H9 (cell line): Measurements from ENCODE around the gene TBRG1. TPM values are rescaled to one million over a fixed set of nuclear protein-coding genes. Genes with fewer than 3 reads are reported as not detected.

Experiments used
- DNase-seq: peaks from one replicate; pipeline ENCODE4 v3.0.0-alpha.2; 2017
- H2AFZ ChIP-seq: one replicate; pipeline ENCODE4 v1.6.1; 2013; ENCODE audit warnings: mild to moderate bottlenecking, low read length, control low read depth, moderate library complexity
- H2AK5ac ChIP-seq: 2 replicates; pipeline ENCODE4 v1.6.1; 2013; ENCODE audit warnings: low read length, control low read depth, mixed read lengths; ENCODE audit not compliant: insufficient read length
- H2BK120ac ChIP-seq: one replicate; pipeline ENCODE4 v1.6.1; 2013; ENCODE audit warnings: low read depth, mild to moderate bottlenecking, low read length, control low read depth, inconsistent platforms; ENCODE audit not compliant: poor library complexity, severe bottlenecking
- H2BK12ac ChIP-seq: 2 replicates; pipeline ENCODE4 v1.6.1; 2013; ENCODE audit warnings: low read length, control low read depth, mixed read lengths, low read depth; ENCODE audit not compliant: insufficient read length
- H2BK15ac ChIP-seq: 2 replicates; pipeline ENCODE4 v1.6.1; 2013; ENCODE audit warnings: low read depth, low read length, control low read depth
- H2BK20ac ChIP-seq: one replicate; pipeline ENCODE4 v1.6.1; 2013; ENCODE audit warnings: low read depth, mild to moderate bottlenecking, low read length, control low read depth, inconsistent platforms; ENCODE audit not compliant: poor library complexity, severe bottlenecking
- H2BK5ac ChIP-seq: 2 replicates; pipeline ENCODE4 v1.6.1; 2013; ENCODE audit warnings: low read length, control low read depth, mixed read lengths; ENCODE audit not compliant: insufficient read length
- H3K14ac ChIP-seq: 2 replicates; pipeline ENCODE4 v1.6.1; 2013; ENCODE audit warnings: low read length, control low read depth; ENCODE audit not compliant: insufficient read depth
- H3K18ac ChIP-seq: 2 replicates; pipeline ENCODE4 v1.6.1; 2013; ENCODE audit warnings: low read depth, mild to moderate bottlenecking, mixed read lengths, low read length, control low read depth; ENCODE audit not compliant: insufficient read length
- H3K23ac ChIP-seq: 2 replicates; pipeline ENCODE4 v1.6.1; 2013; ENCODE audit warnings: low read length, control low read depth, mixed read lengths, low read depth; ENCODE audit not compliant: insufficient read length
- H3K23me2 ChIP-seq: 2 replicates; pipeline ENCODE4 v1.6.1; 2013; ENCODE audit warnings: low read depth, mild to moderate bottlenecking, mixed read lengths, low read length, control low read depth; ENCODE audit not compliant: insufficient read length, poor library complexity, severe bottlenecking
- H3K27ac ChIP-seq: 2 replicates; pipeline ENCODE4 v1.5.1; 2013; ENCODE audit warnings: low read length, control low read depth, mixed read lengths, low read depth; ENCODE audit not compliant: insufficient read length
- H3K27me3 ChIP-seq: 2 replicates; pipeline ENCODE4 v1.6.1; 2013; ENCODE audit warnings: low read length, control low read depth, inconsistent platforms; ENCODE audit not compliant: insufficient read depth
- H3K4ac ChIP-seq: 2 replicates; pipeline ENCODE4 v1.6.1; 2013; ENCODE audit warnings: low read depth, mild to moderate bottlenecking, control low read depth, inconsistent platforms, low read length, moderate library complexity
- H3K4me1 ChIP-seq: 2 replicates; pipeline ENCODE4 v1.6.1; 2013; ENCODE audit warnings: low read length, control low read depth, inconsistent platforms; ENCODE audit not compliant: insufficient read depth
- H3K4me2 ChIP-seq: 2 replicates; pipeline ENCODE4 v1.6.1; 2013; ENCODE audit warnings: low read length, control low read depth, mixed read lengths; ENCODE audit not compliant: insufficient read length, insufficient read depth
- H3K56ac ChIP-seq: 2 replicates; pipeline ENCODE4 v1.6.1; 2013; ENCODE audit warnings: low read depth, mild to moderate bottlenecking, mixed read lengths, low read length, control low read depth; ENCODE audit not compliant: insufficient read length
- H3K79me1 ChIP-seq: 2 replicates; pipeline ENCODE4 v1.6.1; 2013; ENCODE audit warnings: low read depth, mild to moderate bottlenecking, moderate library complexity, low read length, control low read depth, inconsistent platforms; ENCODE audit not compliant: insufficient read depth, poor library complexity, severe bottlenecking
- H3K79me2 ChIP-seq: 2 replicates; pipeline ENCODE4 v1.6.1; 2013; ENCODE audit warnings: low read length, control low read depth, inconsistent platforms; ENCODE audit not compliant: insufficient read depth
- H3K9ac ChIP-seq: 2 replicates; pipeline ENCODE4 v1.6.1; 2013; ENCODE audit warnings: low read length, control low read depth, mixed read lengths; ENCODE audit not compliant: insufficient read length; ENCODE audit errors: extremely low read depth
- H3K9me3 ChIP-seq: one replicate; pipeline ENCODE4 v1.6.1; 2013; ENCODE audit warnings: low read depth, low read length, inconsistent platforms; ENCODE audit not compliant: control insufficient read depth
- H3T11ph ChIP-seq: one replicate; pipeline ENCODE4 v1.6.1; 2013; ENCODE audit warnings: mild to moderate bottlenecking, low read length, control low read depth, inconsistent platforms
- H4K20me1 ChIP-seq: one replicate; pipeline ENCODE4 v1.6.1; 2013; ENCODE audit not compliant: control insufficient read depth, insufficient read length, insufficient read depth
- H4K5ac ChIP-seq: 2 replicates; pipeline ENCODE4 v1.6.1; 2013; ENCODE audit warnings: low read depth, mild to moderate bottlenecking, mixed read lengths, low read length, control low read depth; ENCODE audit not compliant: insufficient read length
- H4K8ac ChIP-seq: replicated peaks from 2 replicates; pipeline ENCODE4 v1.6.1; 2013; ENCODE audit warnings: low read length, control low read depth, mixed read lengths, low read depth; ENCODE audit not compliant: insufficient read length
- H4K91ac ChIP-seq: 2 replicates; pipeline ENCODE4 v1.6.1; 2013; ENCODE audit warnings: low read depth, mild to moderate bottlenecking, moderate library complexity, mixed read lengths, low read length, control low read depth; ENCODE audit not compliant: insufficient read length
- H3K27ac Mint-ChIP-seq, 3 experiments: 2 replicates in 2 of 3; 3 replicates in 1 of 3; pipeline ENCODE4 v1.8.0; 2020 to 2021; ENCODE audit warnings: mixed read lengths in 3 of 3, mild to moderate bottlenecking in 1 of 3, moderate library complexity in 1 of 3
- H3K27me3 Mint-ChIP-seq: 2 replicates; pipeline ENCODE4 v1.8.0; 2021; ENCODE audit warnings: low read depth, mild to moderate bottlenecking, moderate library complexity, mixed read lengths
- H3K36me3 Mint-ChIP-seq, 3 experiments: 2 replicates in 2 of 3; 3 replicates in 1 of 3; pipeline ENCODE4 v1.8.0; 2020 to 2021; ENCODE audit warnings: low read depth in 3 of 3, mixed read lengths in 3 of 3; ENCODE audit not compliant: insufficient read depth in 1 of 3
- H3K4me1 Mint-ChIP-seq, 2 experiments: 2 replicates each; pipeline ENCODE4 v1.8.0; 2020; ENCODE audit warnings: mixed read lengths in 2 of 2
- H3K4me3 Mint-ChIP-seq, 2 experiments: 2 replicates in 1 of 2; 3 replicates in 1 of 2; pipeline ENCODE4 v1.8.0; 2020 to 2021; ENCODE audit warnings: mild to moderate bottlenecking in 2 of 2, mixed read lengths in 2 of 2, moderate library complexity in 1 of 2
- H3K9me3 Mint-ChIP-seq, 2 experiments: 2 replicates in 1 of 2; 3 replicates in 1 of 2; pipeline ENCODE4 v1.8.0; 2020; ENCODE audit warnings: mild to moderate bottlenecking in 2 of 2, mixed read lengths in 2 of 2, moderate library complexity in 1 of 2
- WGBS: extraction: QIAGEN DNeasy Blood & Tissue Kit; methylation state at CpG from one replicate; pipeline ENCODE4 v1.1.7; 2013; ENCODE audit warnings: missing lambda C conversion rate, low lambda C conversion rate, mixed read lengths; ENCODE audit not compliant: insufficient read length; ENCODE audit errors: extremely low coverage; 5-methylcytosine and 5-hydroxymethylcytosine counted together
- total RNA-seq: library from RNA; stranded (reverse); gene quantifications from 2 replicates; pipeline ENCODE4 v1.2.1, GENCODE V29; 2021
- TF ChIP-seq, protein P1 (sequence below): fragments of 200-600 bp; sonication (generic); conservative IDR thresholded peaks from 3 replicates; pipeline ENCODE4 v1.8.0; 2021; ENCODE audit warnings: antibody characterized with exemption, mild to moderate bottlenecking

Gene TBRG1
- total RNA-seq, 1 experiment from 2014 or later, result 23.9 TPM

DNA sequence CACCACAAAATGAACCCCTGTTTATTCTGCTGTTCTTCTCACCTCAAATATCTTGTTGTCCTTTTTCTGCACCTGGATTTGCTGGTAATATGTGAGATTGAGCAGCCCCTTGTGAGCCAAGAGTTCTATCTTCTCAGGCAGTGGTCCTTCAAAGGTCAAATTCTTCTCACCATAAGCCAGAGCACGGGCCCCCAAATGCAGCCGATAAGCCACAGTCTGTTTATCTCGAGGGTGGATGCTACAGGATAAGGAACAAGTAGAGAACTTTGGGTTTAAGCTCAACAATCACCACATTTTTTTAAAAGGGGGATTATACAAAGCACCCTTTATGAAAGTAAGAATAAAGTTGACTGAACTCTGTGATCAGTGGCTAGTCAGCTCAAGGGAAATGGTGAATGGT lies 15.8 kb downstream of the TBRG1 start:
- Mint-ChIP-seq H3K27ac (peak overlapping the region in 1 of 3 experiments; percentile 41; a peak in 1 of 7 replicates), H3K36me3 (peaks cover 2 to 55% (median 25%) of the 10 kb centered on the region in 3 experiments; a peak in 6 of 7 replicates), H3K4me3 (no peak overlapping the region), H3K9me3 (peaks cover 0 to 3% of the 10 kb centered on the region in 2 experiments; a peak in 1 of 5 replicates), H3K4me1 (peaks cover 3 to 6% of the 10 kb centered on the region in 2 experiments), H3K27me3 (no peaks in the 10 kb centered on the region)
- Histone ChIP-seq H3K14ac (no peak overlapping the region), H4K8ac (no peak overlapping the region), H2AFZ (no peak overlapping the region), H3K27me3 (no peaks in the 10 kb centered on the region), H3K27ac (no peak overlapping the region), H3K56ac (no peak overlapping the region), H2BK5ac (no peak overlapping the region), H3K9ac (no peak overlapping the region), H3K23ac (no peak overlapping the region), H3K79me1 (no peaks in the 10 kb centered on the region), H2BK120ac (no peak overlapping the region), H2AK5ac (no peak overlapping the region), H3T11ph (no peak overlapping the region), H3K4ac (no peak overlapping the region), H3K9me3 (no peaks in the 10 kb centered on the region), H4K5ac (no peak overlapping the region), H4K91ac (no peak overlapping the region), H4K20me1 (no peaks in the 10 kb centered on the region), H3K23me2 (no peaks in the 10 kb centered on the region), H3K79me2 (no peaks in the 10 kb centered on the region), H2BK15ac (no peak overlapping the region), H2BK20ac (no peak overlapping the region), H3K4me1 (peaks cover 3% of the 10 kb centered on the region; the same call in 1 of the 2 replicates), H2BK12ac (no peak overlapping the region), H3K18ac (no peak overlapping the region), H3K4me2 (no peak overlapping the region)
- no CpG with 5 or more reads among the region's 3 CpGs for WGBS
- TF ChIP-seq, protein P1, sequence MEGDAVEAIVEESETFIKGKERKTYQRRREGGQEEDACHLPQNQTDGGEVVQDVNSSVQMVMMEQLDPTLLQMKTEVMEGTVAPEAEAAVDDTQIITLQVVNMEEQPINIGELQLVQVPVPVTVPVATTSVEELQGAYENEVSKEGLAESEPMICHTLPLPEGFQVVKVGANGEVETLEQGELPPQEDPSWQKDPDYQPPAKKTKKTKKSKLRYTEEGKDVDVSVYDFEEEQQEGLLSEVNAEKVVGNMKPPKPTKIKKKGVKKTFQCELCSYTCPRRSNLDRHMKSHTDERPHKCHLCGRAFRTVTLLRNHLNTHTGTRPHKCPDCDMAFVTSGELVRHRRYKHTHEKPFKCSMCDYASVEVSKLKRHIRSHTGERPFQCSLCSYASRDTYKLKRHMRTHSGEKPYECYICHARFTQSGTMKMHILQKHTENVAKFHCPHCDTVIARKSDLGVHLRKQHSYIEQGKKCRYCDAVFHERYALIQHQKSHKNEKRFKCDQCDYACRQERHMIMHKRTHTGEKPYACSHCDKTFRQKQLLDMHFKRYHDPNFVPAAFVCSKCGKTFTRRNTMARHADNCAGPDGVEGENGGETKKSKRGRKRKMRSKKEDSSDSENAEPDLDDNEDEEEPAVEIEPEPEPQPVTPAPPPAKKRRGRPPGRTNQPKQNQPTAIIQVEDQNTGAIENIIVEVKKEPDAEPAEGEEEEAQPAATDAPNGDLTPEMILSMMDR, result no peak
- no peak for DNase-seq
